RWPE2 (cell line): Measurements from ENCODE around the gene COL4A1.

Source experiments
- ATAC-seq: fragments of 200-7000 bp; cut with Tn5 transposase; 3 replicates; pipeline ENCODE4 v1.9.1; 2021; ENCODE audit warnings: low read depth
- DNase-seq: peaks from one replicate; pipeline ENCODE4 v3.0.0-alpha.2; 2020; ENCODE audit warnings: low spot score
- H3K27ac ChIP-seq: fragments of 450-650 bp; 2 replicates; pipeline ENCODE4 v1.5.1; 2017; ENCODE audit warnings: mild to moderate bottlenecking; ENCODE audit not compliant: poor library complexity, severe bottlenecking
- H3K27me3 ChIP-seq: fragments of 250-450 bp; sonication (Bioruptor Pico); 2 replicates; pipeline ENCODE4 v1.5.1; 2021; ENCODE audit warnings: mild to moderate bottlenecking, moderate library complexity; ENCODE audit not compliant: insufficient read depth, poor library complexity, severe bottlenecking
- H3K36me3 ChIP-seq: fragments of 250-450 bp; sonication (Bioruptor Pico); 2 replicates; pipeline ENCODE4 v1.5.1; 2020; ENCODE audit warnings: low read depth, mild to moderate bottlenecking, moderate library complexity
- H3K4me1 ChIP-seq: fragments of 250-450 bp; sonication (Bioruptor Pico); 2 replicates; pipeline ENCODE4 v1.5.1; 2021; ENCODE audit warnings: mild to moderate bottlenecking, moderate library complexity; ENCODE audit not compliant: insufficient read depth, poor library complexity, severe bottlenecking
- H3K4me3 ChIP-seq: fragments of 250-450 bp; sonication (Bioruptor Pico); 2 replicates; pipeline ENCODE4 v1.5.1; 2021; ENCODE audit warnings: mild to moderate bottlenecking, moderate library complexity; ENCODE audit not compliant: severe bottlenecking
- H3K9me3 ChIP-seq: fragments of 250-450 bp; sonication (Bioruptor Pico); 2 replicates; pipeline ENCODE4 v1.5.1; 2021; ENCODE audit warnings: mild to moderate bottlenecking, moderate library complexity; ENCODE audit not compliant: severe bottlenecking
- TF ChIP-seq, protein P1 (sequence below): fragments of 450-650 bp; IDR thresholded peaks from one replicate; pipeline ENCODE4 v1.5.1; 2017; ENCODE audit warnings: mild to moderate bottlenecking, moderate library complexity; ENCODE audit not compliant: poor library complexity, severe bottlenecking

The COL4A1 gene

DNA sequence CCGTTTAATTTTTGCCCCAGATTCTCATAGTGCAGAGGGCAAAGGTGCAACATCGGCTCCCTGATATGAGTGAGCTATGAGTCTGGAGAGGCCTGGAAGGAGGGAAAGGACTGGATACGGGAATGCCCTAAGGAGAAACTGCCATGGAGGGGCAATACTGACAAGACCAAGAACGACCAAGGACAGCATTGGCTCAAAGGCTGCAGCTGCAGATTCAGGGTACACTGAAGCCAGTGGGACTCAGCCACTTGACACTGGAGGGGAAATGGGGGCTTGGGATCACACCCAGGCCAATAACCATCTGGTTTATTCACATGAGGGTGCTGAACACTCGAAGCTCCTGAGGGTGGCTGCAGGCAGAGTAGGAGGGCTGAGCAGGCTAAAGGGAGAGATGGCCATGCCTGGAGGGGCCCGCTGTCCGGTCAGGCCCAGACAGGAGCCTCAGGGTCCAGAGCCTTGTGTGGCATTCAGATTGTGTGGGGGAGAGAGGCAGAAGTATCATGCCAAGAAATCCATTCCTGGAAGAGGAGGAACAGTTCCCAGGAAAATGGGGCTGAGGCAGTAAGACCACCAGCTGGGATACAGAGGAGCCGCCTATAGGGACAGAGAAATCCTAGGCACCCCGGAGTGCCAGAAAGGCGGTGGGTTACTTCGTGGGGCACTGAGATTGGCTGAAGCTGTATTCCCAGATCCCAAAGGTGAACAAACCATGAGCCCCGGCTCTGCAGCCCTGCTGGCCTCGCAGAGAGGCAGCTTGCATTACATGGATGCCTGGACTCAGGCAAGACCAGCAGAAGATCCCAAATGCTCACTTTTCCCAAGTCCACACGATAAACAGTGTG lies 20.7 kb downstream of the COL4A1 start:
- H3K4me1 ChIP-seq = no peaks in the 10 kb centered on the region
- no peak overlapping the region for H3K4me3 ChIP-seq
- H3K27me3 ChIP-seq = no peaks in the 10 kb centered on the region
- TF ChIP-seq, protein P1, sequence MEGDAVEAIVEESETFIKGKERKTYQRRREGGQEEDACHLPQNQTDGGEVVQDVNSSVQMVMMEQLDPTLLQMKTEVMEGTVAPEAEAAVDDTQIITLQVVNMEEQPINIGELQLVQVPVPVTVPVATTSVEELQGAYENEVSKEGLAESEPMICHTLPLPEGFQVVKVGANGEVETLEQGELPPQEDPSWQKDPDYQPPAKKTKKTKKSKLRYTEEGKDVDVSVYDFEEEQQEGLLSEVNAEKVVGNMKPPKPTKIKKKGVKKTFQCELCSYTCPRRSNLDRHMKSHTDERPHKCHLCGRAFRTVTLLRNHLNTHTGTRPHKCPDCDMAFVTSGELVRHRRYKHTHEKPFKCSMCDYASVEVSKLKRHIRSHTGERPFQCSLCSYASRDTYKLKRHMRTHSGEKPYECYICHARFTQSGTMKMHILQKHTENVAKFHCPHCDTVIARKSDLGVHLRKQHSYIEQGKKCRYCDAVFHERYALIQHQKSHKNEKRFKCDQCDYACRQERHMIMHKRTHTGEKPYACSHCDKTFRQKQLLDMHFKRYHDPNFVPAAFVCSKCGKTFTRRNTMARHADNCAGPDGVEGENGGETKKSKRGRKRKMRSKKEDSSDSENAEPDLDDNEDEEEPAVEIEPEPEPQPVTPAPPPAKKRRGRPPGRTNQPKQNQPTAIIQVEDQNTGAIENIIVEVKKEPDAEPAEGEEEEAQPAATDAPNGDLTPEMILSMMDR = no peak
- peaks cover 8% of the 10 kb centered on the region; the same call in 1 of the 2 replicates for H3K36me3 ChIP-seq
- ATAC-seq = no peak
- H3K27ac ChIP-seq = peak overlapping the region; percentile 22
- H3K9me3 ChIP-seq = no peaks in the 10 kb centered on the region
- no peak for DNase-seq

DNA sequence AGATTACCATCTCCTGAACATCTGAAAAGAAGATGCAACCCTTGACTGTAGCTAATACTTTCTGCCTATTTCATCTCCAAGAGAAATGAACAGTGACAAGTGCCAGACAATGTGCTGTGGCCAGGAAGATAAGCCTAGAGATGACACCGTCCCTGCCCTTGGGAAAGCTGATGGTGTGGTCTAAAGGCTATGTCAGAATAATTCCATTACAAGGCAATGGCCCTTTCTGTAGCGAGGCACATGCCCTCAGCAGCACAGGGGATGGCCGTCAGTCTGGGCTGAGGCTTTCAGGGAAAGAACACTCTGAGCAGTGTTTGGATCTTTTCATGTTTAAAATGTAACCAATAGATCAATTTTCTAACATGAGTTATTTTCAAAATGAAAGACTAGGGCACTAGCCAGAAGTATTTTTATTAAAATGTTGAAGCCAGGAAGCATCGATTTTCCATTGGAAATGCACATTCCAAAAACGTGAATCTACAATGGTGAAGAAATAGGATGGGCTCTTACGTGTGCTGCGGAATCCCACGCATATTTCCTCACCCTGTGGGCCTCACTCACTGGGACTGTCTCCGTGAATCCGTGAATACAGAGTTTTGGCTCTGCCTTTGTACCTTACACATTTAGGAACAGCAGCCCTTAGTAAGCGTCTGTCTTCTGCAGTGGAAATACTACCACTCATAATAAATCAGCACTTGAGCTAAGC lies 22.0 kb downstream of the COL4A1 start:
- Histone ChIP-seq H3K9me3 (no peaks in the 10 kb centered on the region), H3K27me3 (no peaks in the 10 kb centered on the region), H3K4me1 (no peaks in the 10 kb centered on the region), H3K36me3 (peaks cover 12% of the 10 kb centered on the region; the same call in 1 of the 2 replicates), H3K27ac (no peak overlapping the region), H3K4me3 (no peak overlapping the region)
- ATAC-seq (no peak), DNase-seq (no peak)
- TF ChIP-seq, protein P1 = no peak

DNA sequence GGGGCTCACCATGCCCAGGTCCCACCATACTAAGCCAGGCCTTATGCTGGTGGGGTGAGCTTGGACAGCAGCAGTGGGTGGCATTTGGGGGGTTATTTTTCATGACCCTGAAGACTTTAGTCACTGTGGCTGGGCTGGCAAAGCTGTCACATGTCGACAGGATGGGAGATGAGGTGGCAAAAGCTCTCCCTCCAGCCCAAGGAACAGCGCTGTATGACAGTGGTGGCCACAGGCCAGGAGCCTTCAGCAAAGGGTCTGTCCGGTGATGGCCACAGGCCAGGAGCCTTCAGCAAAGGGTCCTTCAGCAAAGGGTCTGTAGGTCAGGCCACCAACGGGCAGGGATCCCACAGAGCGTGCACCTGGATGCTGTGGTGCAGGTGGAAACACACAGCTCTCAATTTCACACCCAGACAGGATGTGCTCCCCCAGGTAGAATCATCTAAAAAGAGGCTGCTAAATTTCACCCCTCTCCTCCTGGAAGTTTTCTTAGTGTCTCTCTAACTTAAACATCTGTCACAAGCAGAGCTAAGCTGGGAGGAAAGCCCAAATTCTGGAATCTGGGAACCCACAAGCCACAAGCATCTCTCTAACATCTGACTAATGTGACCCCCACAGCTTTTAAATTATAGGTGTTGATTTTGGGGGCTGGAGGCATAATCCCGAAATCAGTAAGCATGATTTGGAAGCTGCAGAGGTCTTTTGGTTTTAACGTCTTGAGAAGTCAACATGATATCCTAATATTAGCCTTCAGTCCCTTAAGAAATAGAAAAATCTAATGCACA lies 23.0 kb downstream of the COL4A1 start:
- Histone ChIP-seq H3K27ac (no peak overlapping the region), H3K36me3 (peaks cover 9% of the 10 kb centered on the region; the same call in 1 of the 2 replicates), H3K9me3 (no peaks in the 10 kb centered on the region), H3K4me3 (no peak overlapping the region), H3K4me1 (no peaks in the 10 kb centered on the region), H3K27me3 (no peaks in the 10 kb centered on the region)
- DNase-seq = no peak
- TF ChIP-seq, protein P1 = no peak
- ATAC-seq = no peak

DNA sequence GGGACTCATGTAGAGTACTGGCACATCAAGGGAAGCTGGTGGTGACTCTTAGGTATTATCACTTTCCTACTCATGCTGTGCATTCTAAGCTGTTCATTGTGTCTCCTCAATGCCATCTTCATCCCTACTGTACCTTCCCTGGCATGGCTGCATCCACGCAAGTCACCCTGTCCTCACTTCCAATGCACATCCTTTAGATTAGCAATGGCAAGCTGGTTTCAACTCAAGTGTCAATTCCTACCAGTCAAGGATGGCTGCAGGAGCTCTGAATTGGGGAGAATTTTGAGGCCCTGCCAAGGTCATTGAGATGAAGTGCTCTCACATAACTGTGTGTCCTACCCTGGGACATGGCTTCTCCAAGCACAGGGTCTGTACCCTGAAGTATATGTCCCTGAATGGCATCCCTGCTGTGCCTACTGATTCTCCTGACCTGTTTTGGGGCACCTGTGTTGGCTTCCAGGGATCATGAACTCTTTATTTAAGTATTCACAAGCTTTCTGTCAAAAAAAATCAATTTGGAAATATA lies 24.6 kb downstream of the COL4A1 start:
- Histone ChIP-seq H3K4me3 (no peak overlapping the region), H3K36me3 (peaks cover 9% of the 10 kb centered on the region; the same call in 1 of the 2 replicates), H3K27ac (no peak overlapping the region), H3K9me3 (no peaks in the 10 kb centered on the region), H3K27me3 (no peaks in the 10 kb centered on the region), H3K4me1 (no peaks in the 10 kb centered on the region)
- no peak for DNase-seq
- TF ChIP-seq, protein P1 = no peak
- ATAC-seq = no peak
